Esophagus muscularis mucosa (tissue), 4 donors: ENCODE measurements around the gene ZNF467. TPM values are rescaled to one million over a fixed set of nuclear protein-coding genes. Genes with fewer than 3 reads are reported as not detected.

Experiments
- DNase-seq: peaks from one replicate; pipeline ENCODE4 v3.0.0-alpha.2; 2017; ENCODE audit errors: extremely low spot score
- H3K27ac ChIP-seq, 4 donors: fragments of 200-600 bp; sonication (generic); replicated peaks in 1 of 4; 1 replicate in 3 of 4; 2 replicates in 1 of 4; pipeline ENCODE4 v1.5.1; 2016 to 2019; ENCODE audit warnings: mild to moderate bottlenecking in 1 of 4
- H3K27me3 ChIP-seq, 4 donors: fragments of 200-600 bp; sonication (generic); one replicate each; pipeline versions ENCODE4 v1.5.1 to v1.6.0; 2016 to 2019
- H3K36me3 ChIP-seq, 4 donors: fragments of 200-600 bp; sonication (generic); one replicate each; pipeline ENCODE4 v1.5.1; 2016 to 2019
- H3K4me1 ChIP-seq, 4 donors: fragments of 200-600 bp; sonication (generic); one replicate each; pipeline ENCODE4 v1.5.1; 2016 to 2019
- H3K4me3 ChIP-seq, 4 donors: fragments of 200-600 bp; sonication (generic); 1 replicate in 2 of 4; 2 replicates in 2 of 4; pipeline ENCODE4 v1.5.1; 2016 to 2019; ENCODE audit warnings: mild to moderate bottlenecking in 4 of 4, moderate library complexity in 1 of 4
- H3K9me3 ChIP-seq, 4 donors: fragments of 200-600 bp; sonication (generic); 1 replicate in 3 of 4; 2 replicates in 1 of 4; pipeline ENCODE4 v1.5.1; 2016 to 2019
- CTCF ChIP-seq, 3 experiments: fragments of 200-600 bp in 2 of 3; fragments of 450-650 bp in 1 of 3; sonication (generic) in 2 of 3; IDR thresholded peaks; one replicate each; pipeline ENCODE4 v1.5.1; 2017 to 2019; ENCODE audit warnings: antibody characterized with exemption in 3 of 3, mild to moderate bottlenecking in 2 of 3, moderate library complexity in 1 of 3
- EP300 ChIP-seq: sonication (generic); formaldehyde crosslinking; IDR thresholded peaks from one replicate; pipeline ENCODE4 v1.6.1; 2017; ENCODE audit warnings: antibody characterized with exemption
- POLR2A ChIP-seq: fragments of 450-650 bp; IDR thresholded peaks from one replicate; pipeline ENCODE4 v1.6.1; 2017; ENCODE audit warnings: antibody characterized with exemption, moderate library complexity, mild to moderate bottlenecking, low read depth
- POLR2AphosphoS5 ChIP-seq, 2 donors: sonication (generic); formaldehyde crosslinking; IDR thresholded peaks; one replicate each; pipeline ENCODE4 v1.6.1; 2017; ENCODE audit warnings: antibody characterized with exemption in 2 of 2
- WGBS: methylation state at CpG from one replicate; pipeline ENCODE4 v1.1.5; 2018; 5-methylcytosine and 5-hydroxymethylcytosine counted together
- intact Hi-C: fragments of 100-400 bp; cut with DNase I; formaldehyde crosslinking; loops from one replicate; pipeline ENCODE4 v1.15.1; 2023
- total RNA-seq, 4 donors: library from RNA; depleted of rRNA; stranded (reverse); fragments of >200 nt; gene quantifications; one replicate each; pipeline versions ENCODE4 v1.1.0 to v1.2.1, GENCODE V29; 2016

The ZNF467 gene
- total RNA-seq, 4 donors from 2014 or later = 10.3 to 12.4 (median 11.0) TPM

DNA sequence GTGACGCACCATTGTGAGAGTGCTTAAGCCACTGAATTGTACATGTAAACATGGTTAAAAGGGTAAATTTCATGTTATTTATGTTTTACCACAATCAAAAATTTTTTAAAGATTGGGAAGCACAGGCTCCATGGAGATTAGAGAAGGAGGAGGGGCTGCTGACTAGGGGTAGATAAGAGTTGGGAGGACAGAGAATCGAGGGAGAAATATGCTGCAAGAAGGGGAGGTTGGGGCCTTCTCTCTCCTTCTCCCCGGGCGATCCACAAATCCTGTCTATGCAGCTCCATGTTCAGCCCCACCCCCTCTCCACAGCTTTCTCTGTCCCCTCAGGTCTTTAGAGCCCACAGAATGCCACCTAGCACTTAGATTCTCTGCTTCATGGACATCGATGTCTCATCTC is 12.1 kb downstream of the ZNF467 start:
- H3K27me3 ChIP-seq = peaks cover 0 to 21% (median 0%) of the 10 kb centered on the region in 4 donors
- intact Hi-C loops = no loop called here
- no peak for TF ChIP-seq POLR2AphosphoS5 (IDR thresholded peaks at IDR 0.05)
- TF ChIP-seq EP300 = no peak
- TF ChIP-seq POLR2A = no peak
- no peak for TF ChIP-seq CTCF (IDR thresholded peaks at IDR 0.05)
- H3K4me3 ChIP-seq = no peak overlapping the region
- H3K4me1 ChIP-seq = no peaks in the 10 kb centered on the region
- no peak for DNase-seq
- H3K9me3 ChIP-seq = no peaks in the 10 kb centered on the region
- WGBS = 78% methylated on average over 5 of the region's 5 CpGs
- no peak overlapping the region for H3K27ac ChIP-seq
- H3K36me3 ChIP-seq = peaks cover 7 to 21% (median 15%) of the 10 kb centered on the region in 4 donors

GRCh38 chr7:149760538-149760937 is 12.8 kb downstream of the ZNF467 start:
- no peak overlapping the region for H3K4me3 ChIP-seq
- no peaks in the 10 kb centered on the region for H3K9me3 ChIP-seq
- H3K4me1 ChIP-seq = no peaks in the 10 kb centered on the region
- WGBS = 80% methylated on average over 6 of the region's 6 CpGs
- intact Hi-C loops = no loop called here
- H3K36me3 ChIP-seq = peaks cover 4 to 13% (median 10%) of the 10 kb centered on the region in 4 donors
- DNase-seq = no peak
- TF ChIP-seq CTCF (IDR thresholded peaks at IDR 0.05) = no peak
- peaks cover 0 to 14% (median 0%) of the 10 kb centered on the region in 4 donors for H3K27me3 ChIP-seq
- no peak overlapping the region for H3K27ac ChIP-seq

GRCh38 chr7:149759093-149759860 is 14.1 kb downstream of the ZNF467 start:
- DNase-seq = no peak
- no peak for TF ChIP-seq CTCF (IDR thresholded peaks at IDR 0.05)
- no peak for TF ChIP-seq POLR2A
- TF ChIP-seq POLR2AphosphoS5 (IDR thresholded peaks at IDR 0.05) = no peak
- no peak for TF ChIP-seq EP300
- Histone ChIP-seq H3K9me3 (no peaks in the 10 kb centered on the region), H3K27me3 (peaks cover 0 to 1% (median 0%) of the 10 kb centered on the region in 4 donors), H3K4me1 (no peaks in the 10 kb centered on the region), H3K27ac (no peak overlapping the region), H3K36me3 (peaks cover 0 to under 1% (median 0%) of the 10 kb centered on the region in 4 donors), H3K4me3 (no peak overlapping the region)
- intact Hi-C loops = no loop called here
- WGBS = 83% methylated on average over 12 of the region's 12 CpGs

DNA sequence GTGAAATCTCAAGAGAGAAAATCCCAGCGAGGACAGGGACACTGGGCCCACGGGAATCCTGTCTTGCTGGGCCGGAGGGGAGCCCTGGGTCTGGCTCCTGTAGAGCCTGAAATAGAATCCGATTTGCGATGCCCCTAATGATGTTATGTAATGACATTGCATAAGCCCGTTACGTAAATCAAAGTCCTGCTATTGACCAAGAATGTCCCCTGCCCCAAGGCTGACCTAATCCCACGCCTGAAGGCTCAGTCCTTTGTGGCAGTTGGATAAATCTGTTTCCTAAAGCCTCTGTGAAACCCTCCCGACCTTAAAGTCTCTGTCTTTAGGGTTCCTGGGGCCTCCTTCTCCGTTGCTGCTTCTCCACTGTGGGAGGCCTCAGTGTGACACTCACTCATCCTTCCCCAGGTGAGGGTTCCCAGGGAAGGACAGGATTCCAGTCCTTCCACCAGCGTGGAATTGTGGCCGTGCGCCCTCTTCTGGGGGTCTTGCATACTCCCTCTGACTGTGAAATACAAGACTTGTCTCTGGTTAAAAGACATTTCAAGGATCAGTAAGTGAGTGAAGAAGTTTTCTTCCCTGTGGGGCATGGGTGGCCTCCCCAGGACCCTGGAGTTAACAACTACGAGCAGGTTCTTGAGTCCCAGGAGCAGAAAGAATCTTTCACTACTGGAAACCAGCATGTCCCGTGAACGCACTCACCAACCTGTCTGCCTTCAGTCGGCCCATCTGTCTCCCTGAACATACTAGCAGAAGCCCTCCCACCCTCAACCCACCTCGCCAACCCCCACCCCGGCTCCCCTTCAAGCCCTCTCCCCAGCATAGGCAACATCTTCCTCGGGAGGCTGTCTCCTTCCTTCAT is 19.8 kb downstream of the ZNF467 start:
- WGBS = 44% methylated on average over 13 of the region's 20 CpGs
- TF ChIP-seq CTCF (IDR thresholded peaks at IDR 0.05) (peak; percentile 38 to 66 (median 41)), POLR2A (no peak)
- Histone ChIP-seq H3K36me3 (no peaks in the 10 kb centered on the region), H3K4me1 (peaks cover 0 to 8% (median 4%) of the 10 kb centered on the region in 4 donors), H3K9me3 (no peaks in the 10 kb centered on the region), H3K27ac (no peak overlapping the region), H3K27me3 (no peaks in the 10 kb centered on the region), H3K4me3 (no peak overlapping the region)
- no peak for DNase-seq
- intact Hi-C loops = no loop called here
